H9 (cell line): ENCODE measurements around the gene PDE3B. TPM values are rescaled to one million over a fixed set of nuclear protein-coding genes. Genes with fewer than 3 reads are reported as not detected.
"Not testable (repeated sequence)": the region's sequence is repeated elsewhere in the genome, so short reads cannot be mapped to it uniquely, and the experiment has no call there.

ENCODE experiments used
- DNase-seq: peaks from one replicate; pipeline ENCODE4 v3.0.0-alpha.2; 2017
- H2AFZ ChIP-seq: one replicate; pipeline ENCODE4 v1.6.1; 2013; ENCODE audit warnings: mild to moderate bottlenecking, low read length, control low read depth, moderate library complexity
- H2AK5ac ChIP-seq: 2 replicates; pipeline ENCODE4 v1.6.1; 2013; ENCODE audit warnings: low read length, control low read depth, mixed read lengths; ENCODE audit not compliant: insufficient read length
- H2BK120ac ChIP-seq: one replicate; pipeline ENCODE4 v1.6.1; 2013; ENCODE audit warnings: low read depth, mild to moderate bottlenecking, low read length, control low read depth, inconsistent platforms; ENCODE audit not compliant: poor library complexity, severe bottlenecking
- H2BK12ac ChIP-seq: 2 replicates; pipeline ENCODE4 v1.6.1; 2013; ENCODE audit warnings: low read length, control low read depth, mixed read lengths, low read depth; ENCODE audit not compliant: insufficient read length
- H2BK15ac ChIP-seq: 2 replicates; pipeline ENCODE4 v1.6.1; 2013; ENCODE audit warnings: low read depth, low read length, control low read depth
- H2BK20ac ChIP-seq: one replicate; pipeline ENCODE4 v1.6.1; 2013; ENCODE audit warnings: low read depth, mild to moderate bottlenecking, low read length, control low read depth, inconsistent platforms; ENCODE audit not compliant: poor library complexity, severe bottlenecking
- H2BK5ac ChIP-seq: 2 replicates; pipeline ENCODE4 v1.6.1; 2013; ENCODE audit warnings: low read length, control low read depth, mixed read lengths; ENCODE audit not compliant: insufficient read length
- H3K14ac ChIP-seq: 2 replicates; pipeline ENCODE4 v1.6.1; 2013; ENCODE audit warnings: low read length, control low read depth; ENCODE audit not compliant: insufficient read depth
- H3K18ac ChIP-seq: 2 replicates; pipeline ENCODE4 v1.6.1; 2013; ENCODE audit warnings: low read depth, mild to moderate bottlenecking, mixed read lengths, low read length, control low read depth; ENCODE audit not compliant: insufficient read length
- H3K23ac ChIP-seq: 2 replicates; pipeline ENCODE4 v1.6.1; 2013; ENCODE audit warnings: low read length, control low read depth, mixed read lengths, low read depth; ENCODE audit not compliant: insufficient read length
- H3K23me2 ChIP-seq: 2 replicates; pipeline ENCODE4 v1.6.1; 2013; ENCODE audit warnings: low read depth, mild to moderate bottlenecking, mixed read lengths, low read length, control low read depth; ENCODE audit not compliant: insufficient read length, poor library complexity, severe bottlenecking
- H3K27ac ChIP-seq: 2 replicates; pipeline ENCODE4 v1.5.1; 2013; ENCODE audit warnings: low read length, control low read depth, mixed read lengths, low read depth; ENCODE audit not compliant: insufficient read length
- H3K27me3 ChIP-seq: 2 replicates; pipeline ENCODE4 v1.6.1; 2013; ENCODE audit warnings: low read length, control low read depth, inconsistent platforms; ENCODE audit not compliant: insufficient read depth
- H3K4ac ChIP-seq: 2 replicates; pipeline ENCODE4 v1.6.1; 2013; ENCODE audit warnings: low read depth, mild to moderate bottlenecking, control low read depth, inconsistent platforms, low read length, moderate library complexity
- H3K4me1 ChIP-seq: 2 replicates; pipeline ENCODE4 v1.6.1; 2013; ENCODE audit warnings: low read length, control low read depth, inconsistent platforms; ENCODE audit not compliant: insufficient read depth
- H3K4me2 ChIP-seq: 2 replicates; pipeline ENCODE4 v1.6.1; 2013; ENCODE audit warnings: low read length, control low read depth, mixed read lengths; ENCODE audit not compliant: insufficient read length, insufficient read depth
- H3K56ac ChIP-seq: 2 replicates; pipeline ENCODE4 v1.6.1; 2013; ENCODE audit warnings: low read depth, mild to moderate bottlenecking, mixed read lengths, low read length, control low read depth; ENCODE audit not compliant: insufficient read length
- H3K79me1 ChIP-seq: 2 replicates; pipeline ENCODE4 v1.6.1; 2013; ENCODE audit warnings: low read depth, mild to moderate bottlenecking, moderate library complexity, low read length, control low read depth, inconsistent platforms; ENCODE audit not compliant: insufficient read depth, poor library complexity, severe bottlenecking
- H3K79me2 ChIP-seq: 2 replicates; pipeline ENCODE4 v1.6.1; 2013; ENCODE audit warnings: low read length, control low read depth, inconsistent platforms; ENCODE audit not compliant: insufficient read depth
- H3K9ac ChIP-seq: 2 replicates; pipeline ENCODE4 v1.6.1; 2013; ENCODE audit warnings: low read length, control low read depth, mixed read lengths; ENCODE audit not compliant: insufficient read length; ENCODE audit errors: extremely low read depth
- H3K9me3 ChIP-seq: one replicate; pipeline ENCODE4 v1.6.1; 2013; ENCODE audit warnings: low read depth, low read length, inconsistent platforms; ENCODE audit not compliant: control insufficient read depth
- H3T11ph ChIP-seq: one replicate; pipeline ENCODE4 v1.6.1; 2013; ENCODE audit warnings: mild to moderate bottlenecking, low read length, control low read depth, inconsistent platforms
- H4K20me1 ChIP-seq: one replicate; pipeline ENCODE4 v1.6.1; 2013; ENCODE audit not compliant: control insufficient read depth, insufficient read length, insufficient read depth
- H4K5ac ChIP-seq: 2 replicates; pipeline ENCODE4 v1.6.1; 2013; ENCODE audit warnings: low read depth, mild to moderate bottlenecking, mixed read lengths, low read length, control low read depth; ENCODE audit not compliant: insufficient read length
- H4K8ac ChIP-seq: replicated peaks from 2 replicates; pipeline ENCODE4 v1.6.1; 2013; ENCODE audit warnings: low read length, control low read depth, mixed read lengths, low read depth; ENCODE audit not compliant: insufficient read length
- H4K91ac ChIP-seq: 2 replicates; pipeline ENCODE4 v1.6.1; 2013; ENCODE audit warnings: low read depth, mild to moderate bottlenecking, moderate library complexity, mixed read lengths, low read length, control low read depth; ENCODE audit not compliant: insufficient read length
- H3K27ac Mint-ChIP-seq, 3 experiments: 2 replicates in 2 of 3; 3 replicates in 1 of 3; pipeline ENCODE4 v1.8.0; 2020 to 2021; ENCODE audit warnings: mixed read lengths in 3 of 3, mild to moderate bottlenecking in 1 of 3, moderate library complexity in 1 of 3
- H3K27me3 Mint-ChIP-seq: 2 replicates; pipeline ENCODE4 v1.8.0; 2021; ENCODE audit warnings: low read depth, mild to moderate bottlenecking, moderate library complexity, mixed read lengths
- H3K36me3 Mint-ChIP-seq, 3 experiments: 2 replicates in 2 of 3; 3 replicates in 1 of 3; pipeline ENCODE4 v1.8.0; 2020 to 2021; ENCODE audit warnings: low read depth in 3 of 3, mixed read lengths in 3 of 3; ENCODE audit not compliant: insufficient read depth in 1 of 3
- H3K4me1 Mint-ChIP-seq, 2 experiments: 2 replicates each; pipeline ENCODE4 v1.8.0; 2020; ENCODE audit warnings: mixed read lengths in 2 of 2
- H3K4me3 Mint-ChIP-seq, 2 experiments: 2 replicates in 1 of 2; 3 replicates in 1 of 2; pipeline ENCODE4 v1.8.0; 2020 to 2021; ENCODE audit warnings: mild to moderate bottlenecking in 2 of 2, mixed read lengths in 2 of 2, moderate library complexity in 1 of 2
- H3K9me3 Mint-ChIP-seq, 2 experiments: 2 replicates in 1 of 2; 3 replicates in 1 of 2; pipeline ENCODE4 v1.8.0; 2020; ENCODE audit warnings: mild to moderate bottlenecking in 2 of 2, mixed read lengths in 2 of 2, moderate library complexity in 1 of 2
- CTCF ChIP-seq: fragments of 200-600 bp; sonication (generic); conservative IDR thresholded peaks from 3 replicates; pipeline ENCODE4 v1.8.0; 2021; ENCODE audit warnings: antibody characterized with exemption, mild to moderate bottlenecking
- WGBS: extraction: QIAGEN DNeasy Blood & Tissue Kit; methylation state at CpG from one replicate; pipeline ENCODE4 v1.1.7; 2013; ENCODE audit warnings: missing lambda C conversion rate, low lambda C conversion rate, mixed read lengths; ENCODE audit not compliant: insufficient read length; ENCODE audit errors: extremely low coverage; 5-methylcytosine and 5-hydroxymethylcytosine counted together
- total RNA-seq: library from RNA; stranded (reverse); gene quantifications from 2 replicates; pipeline ENCODE4 v1.2.1, GENCODE V29; 2021

The PDE3B gene
- total RNA-seq, 1 experiment from 2014 or later: 6.6 TPM

GRCh38 chr11:14882196-14882595 lies 238.6 kb downstream of the PDE3B start:
- H3K27me3 Mint-ChIP-seq: no peaks in the 10 kb centered on the region
- peaks cover 5 to 7% (median 7%) of the 10 kb centered on the region in 3 experiments; a peak in 5 of 7 replicates for H3K36me3 Mint-ChIP-seq
- DNase-seq: no peak
- no peaks in the 10 kb centered on the region for H3K79me1 ChIP-seq
- H3K79me2 ChIP-seq: no peaks in the 10 kb centered on the region
- no peak overlapping the region for H2BK120ac ChIP-seq
- no peak overlapping the region for H4K8ac ChIP-seq
- H2BK5ac ChIP-seq: no peak overlapping the region
- H3K23ac ChIP-seq: no peak overlapping the region
- no peak overlapping the region for H3K18ac ChIP-seq
- no peaks in the 10 kb centered on the region for H3K4me1 Mint-ChIP-seq
- no peaks in the 10 kb centered on the region for H4K20me1 ChIP-seq
- no peak overlapping the region for H4K91ac ChIP-seq
- H4K5ac ChIP-seq: no peak overlapping the region
- H3T11ph ChIP-seq: no peak overlapping the region
- no peak overlapping the region for H2BK12ac ChIP-seq
- no peaks in the 10 kb centered on the region; a peak in 1 of 5 replicates for H3K9me3 Mint-ChIP-seq
- no peak overlapping the region for H3K9ac ChIP-seq
- H3K4me1 ChIP-seq: no peaks in the 10 kb centered on the region
- no peak overlapping the region for H2BK15ac ChIP-seq
- H2AK5ac ChIP-seq: no peak overlapping the region
- H3K27ac ChIP-seq: no peak overlapping the region
- no peak for TF ChIP-seq CTCF
- no peak overlapping the region for H3K27ac Mint-ChIP-seq
- no peak overlapping the region for H3K56ac ChIP-seq
- no peak overlapping the region for H3K4me3 Mint-ChIP-seq
- no peak overlapping the region for H3K4ac ChIP-seq
- no peak overlapping the region for H2AFZ ChIP-seq
- no peak overlapping the region for H3K4me2 ChIP-seq
- H3K14ac ChIP-seq: no peak overlapping the region
- H3K23me2 ChIP-seq: no peaks in the 10 kb centered on the region
- H3K27me3 ChIP-seq: no peaks in the 10 kb centered on the region
- no peaks in the 10 kb centered on the region for H3K9me3 ChIP-seq
- no peak overlapping the region for H2BK20ac ChIP-seq
- no CpG with 5 or more reads among the region's 1 CpG for WGBS

- H2BK12ac ChIP-seq, H4K8ac ChIP-seq, H3K4me1 ChIP-seq, H2AK5ac ChIP-seq, H3K4me3 Mint-ChIP-seq, H3K79me1 ChIP-seq, H3K9me3 Mint-ChIP-seq, H3K14ac ChIP-seq, H2BK5ac ChIP-seq, H3K18ac ChIP-seq, H3K56ac ChIP-seq, H2BK120ac ChIP-seq, H2AFZ ChIP-seq, H3K27me3 Mint-ChIP-seq, H3K9me3 ChIP-seq, H3K27ac ChIP-seq, H3K23me2 ChIP-seq, H3K4me2 ChIP-seq, H3K27ac Mint-ChIP-seq, H3T11ph ChIP-seq, H4K5ac ChIP-seq, H3K79me2 ChIP-seq, H2BK15ac ChIP-seq, H2BK20ac ChIP-seq, H3K23ac ChIP-seq, H4K20me1 ChIP-seq, H3K27me3 ChIP-seq, H4K91ac ChIP-seq, H3K9ac ChIP-seq, H3K4me1 Mint-ChIP-seq, DNase-seq, H3K4ac ChIP-seq, H3K36me3 Mint-ChIP-seq: not testable (repeated sequence)
- WGBS: no CpG with 5 or more reads among the region's 1 CpG
These were observed 240.1 kb downstream of the PDE3B start for GRCh38 chr11:14883683-14884082.
